H1 (cell line): ENCODE data around the gene AP5Z1. TPM values are rescaled to one million over a fixed set of nuclear protein-coding genes. Genes with fewer than 3 reads are reported as not detected.
A peak's percentile ranks its signal among the peaks of the same experiment; 100 is the strongest.

ENCODE experiments used
- CTCF ChIA-PET: fragments of 300-600 bp; sonication (Branson Sonifier 250); formaldehyde crosslinking; loops from one replicate; lab custom pipeline; 2021; ENCODE audit not compliant: partially characterized antibody; lab: Charles Lee
- POLR2A ChIA-PET: fragments of 300-600 bp; sonication (Branson Sonifier 250); formaldehyde crosslinking; loops from one replicate; lab custom pipeline; 2021; ENCODE audit warnings: inconsistent platforms; ENCODE audit not compliant: partially characterized antibody; lab: Charles Lee
- DNase-seq, 2 experiments: peaks; one replicate each; pipeline versions ENCODE4 v3.0.0 to v3.0.0-alpha.2; 2010 to 2022; ENCODE audit warnings: low spot score in 2 of 2, low read depth in 1 of 2, mixed read lengths in 1 of 2
- FAIRE-seq: peaks from 2 replicates; lab custom pipeline; 2011; peaks lifted over from hg19 to GRCh38; lab: Jason Lieb, UNC
- H2AFZ ChIP-seq: 2 replicates; pipeline ENCODE4 v1.8.1; 2012; ENCODE audit warnings: low read length, inconsistent platforms
- H2AK5ac ChIP-seq: 2 replicates; pipeline ENCODE4 v1.6.1; 2013; ENCODE audit warnings: low read depth, low read length
- H2BK120ac ChIP-seq: replicated peaks from 2 replicates; pipeline ENCODE3; 2013; ENCODE audit warnings: low read depth, low read length, inconsistent platforms
- H2BK12ac ChIP-seq: 2 replicates; pipeline ENCODE4 v1.6.1; 2013; ENCODE audit warnings: low read depth, low read length
- H2BK15ac ChIP-seq: 2 replicates; pipeline ENCODE4 v1.6.1; 2013; ENCODE audit warnings: low read length
- H2BK20ac ChIP-seq: 2 replicates; pipeline ENCODE4 v1.6.1; 2013; ENCODE audit warnings: low read length
- H2BK5ac ChIP-seq: 2 replicates; pipeline ENCODE4 v1.6.1; 2013; ENCODE audit warnings: low read depth, low read length
- H3K14ac ChIP-seq: 2 replicates; pipeline ENCODE4 v1.6.1; 2013; ENCODE audit warnings: inconsistent platforms; ENCODE audit not compliant: insufficient read length
- H3K18ac ChIP-seq: 2 replicates; pipeline ENCODE4 v1.6.1; 2013; ENCODE audit warnings: low read length; ENCODE audit errors: extremely low read depth
- H3K23ac ChIP-seq: 2 replicates; pipeline ENCODE4 v1.6.1; 2013; ENCODE audit warnings: inconsistent platforms; ENCODE audit not compliant: insufficient read length
- H3K23me2 ChIP-seq: 2 replicates; pipeline ENCODE4 v1.6.1; 2013; ENCODE audit warnings: low read depth, low read length
- H3K27ac ChIP-seq: 2 replicates; pipeline ENCODE4 v1.6.1; 2011; ENCODE audit warnings: low read depth, low read length, inconsistent platforms
- H3K27me3 ChIP-seq, 4 experiments: replicated peaks in 1 of 4; 1 replicate in 1 of 4; 2 replicates in 3 of 4; pipeline versions ENCODE4 v1.6.1 to v1.8.1; 2011 to 2013; ENCODE audit warnings: low read length in 3 of 4, mild to moderate bottlenecking in 3 of 4, inconsistent platforms in 2 of 4, mixed read lengths in 2 of 4, moderate library complexity in 1 of 4; ENCODE audit not compliant: control insufficient read depth in 3 of 4, insufficient read depth in 3 of 4; ENCODE audit errors: extremely low read depth in 1 of 4
- H3K36me3 ChIP-seq, 4 experiments: 2 replicates each; pipeline versions ENCODE4 v1.6.1 to v1.8.1; 2011 to 2013; ENCODE audit warnings: mild to moderate bottlenecking in 4 of 4, low read length in 3 of 4, moderate library complexity in 2 of 4, control low read depth in 1 of 4, inconsistent platforms in 1 of 4; ENCODE audit not compliant: insufficient read depth in 4 of 4, control insufficient read depth in 2 of 4
- H3K4ac ChIP-seq: replicated peaks from 2 replicates; pipeline ENCODE3; 2013; ENCODE audit warnings: low read length, low read depth, mixed read lengths, inconsistent platforms; ENCODE audit not compliant: insufficient read length
- H3K4me1 ChIP-seq, 4 experiments: replicated peaks in 1 of 4; 1 replicate in 1 of 4; 2 replicates in 3 of 4; pipeline versions ENCODE4 v1.6.1 to v1.8.1; 2011 to 2013; ENCODE audit warnings: low read length in 3 of 4, inconsistent platforms in 2 of 4, mixed read lengths in 1 of 4; ENCODE audit not compliant: insufficient read depth in 4 of 4, control insufficient read depth in 3 of 4
- H3K4me2 ChIP-seq, 2 experiments: 2 replicates each; pipeline versions ENCODE4 v1.6.1 to v1.8.1; 2011 to 2013; ENCODE audit warnings: low read depth in 2 of 2, low read length in 2 of 2, control low read depth in 1 of 2, inconsistent platforms in 1 of 2, mild to moderate bottlenecking in 1 of 2; ENCODE audit not compliant: insufficient read depth in 1 of 2
- H3K4me3 ChIP-seq, 4 experiments: fragments of 200-600, 300-600 bp in 1 of 4; sonication (generic), shearing (Covaris generic), sonication (Bioruptor Twin) in 1 of 4; 2 replicates each; pipeline versions ENCODE4 v1.5.1 to v1.8.1; 2011 to 2016; ENCODE audit warnings: low read length in 4 of 4, low read depth in 3 of 4, control low read depth in 2 of 4, inconsistent platforms in 2 of 4, mild to moderate bottlenecking in 2 of 4, mixed read lengths in 1 of 4, moderate library complexity in 1 of 4; ENCODE audit not compliant: insufficient read depth in 2 of 4; ENCODE audit errors: extremely low read depth in 1 of 4
- H3K56ac ChIP-seq: replicated peaks from 2 replicates; pipeline ENCODE3; 2013; ENCODE audit warnings: low read depth, mild to moderate bottlenecking, mixed read lengths, low read length, inconsistent platforms; ENCODE audit not compliant: insufficient read length
- H3K79me1 ChIP-seq: 2 replicates; pipeline ENCODE4 v1.6.1; 2013; ENCODE audit warnings: low read depth, low read length, control low read depth
- H3K79me2 ChIP-seq, 2 experiments: 2 replicates each; pipeline versions ENCODE4 v1.6.1 to v1.8.1; 2012 to 2013; ENCODE audit warnings: low read length in 2 of 2, mild to moderate bottlenecking in 2 of 2, inconsistent platforms in 1 of 2; ENCODE audit not compliant: insufficient read depth in 2 of 2, control insufficient read depth in 1 of 2
- H3K9ac ChIP-seq, 4 experiments: replicated peaks in 1 of 4; 1 replicate in 1 of 4; 2 replicates in 3 of 4; pipeline versions ENCODE4 v1.6.1 to v1.8.1; 2011 to 2013; ENCODE audit warnings: low read depth in 3 of 4, low read length in 3 of 4, control low read depth in 2 of 4, mild to moderate bottlenecking in 2 of 4, moderate library complexity in 2 of 4, inconsistent platforms in 1 of 4; ENCODE audit errors: extremely low read depth in 1 of 4
- H3K9me3 ChIP-seq, 2 experiments: 2 replicates each; pipeline versions ENCODE4 v1.6.1 to v1.8.1; 2012 to 2013; ENCODE audit warnings: mild to moderate bottlenecking in 2 of 2, moderate library complexity in 2 of 2, control low read depth in 1 of 2, inconsistent platforms in 1 of 2, low read depth in 1 of 2, low read length in 1 of 2, mixed read lengths in 1 of 2; ENCODE audit not compliant: insufficient read depth in 2 of 2
- H4K20me1 ChIP-seq, 2 experiments: replicated peaks in 1 of 2; 2 replicates each; pipeline versions ENCODE3 to v1.8.1; 2011 to 2013; ENCODE audit warnings: inconsistent platforms in 2 of 2, low read length in 2 of 2, mild to moderate bottlenecking in 1 of 2; ENCODE audit not compliant: insufficient read depth in 2 of 2, control insufficient read depth in 1 of 2
- H4K5ac ChIP-seq: 2 replicates; pipeline ENCODE4 v1.6.1; 2013; ENCODE audit warnings: low read length, low read depth, mixed read lengths, inconsistent platforms; ENCODE audit not compliant: insufficient read length
- H4K8ac ChIP-seq: 2 replicates; pipeline ENCODE4 v1.8.0; 2013; ENCODE audit warnings: mild to moderate bottlenecking, moderate library complexity, low read length, inconsistent platforms; ENCODE audit not compliant: insufficient read depth; ENCODE audit errors: extremely low read depth
- H4K91ac ChIP-seq: replicated peaks from 2 replicates; pipeline ENCODE3; 2013; ENCODE audit warnings: low read length, mixed read lengths, inconsistent platforms; ENCODE audit not compliant: insufficient read length
- BACH1 ChIP-seq: IDR thresholded peaks from 2 replicates; pipeline ENCODE4 v1.6.1; 2012; ENCODE audit warnings: low read length, improper control_type of control experiment
- BRCA1 ChIP-seq: IDR thresholded peaks from 2 replicates; pipeline ENCODE4 v1.6.1; 2012; ENCODE audit warnings: low read depth, low read length, improper control_type of control experiment
- CBX5 ChIP-seq: fragments of 300-800, 300-1000 bp; sonication (generic); IDR thresholded peaks from 2 replicates; pipeline ENCODE4 v1.7.1; 2016; ENCODE audit warnings: antibody characterized with exemption, low read length, low read depth
- EGR1 ChIP-seq: IDR thresholded peaks from 2 replicates; pipeline ENCODE4 v1.6.1; 2011; ENCODE audit warnings: low read depth, low read length, borderline replicate concordance
- GABPA ChIP-seq: IDR thresholded peaks from 2 replicates; pipeline ENCODE4 v1.6.1; 2011; ENCODE audit warnings: mild to moderate bottlenecking, low read length, moderate library complexity, borderline replicate concordance; ENCODE audit not compliant: insufficient read depth
- JUND ChIP-seq: IDR thresholded peaks from 2 replicates; pipeline ENCODE4 v1.6.1; 2011; ENCODE audit warnings: mild to moderate bottlenecking, improper control_type of control experiment, low read length
- PHF8 ChIP-seq: fragments of 200-600 bp; sonication (generic); conservative IDR thresholded peaks from 2 replicates; pipeline ENCODE4 v1.7.1; 2012; ENCODE audit warnings: low read depth, mild to moderate bottlenecking, inconsistent platforms, low read length, moderate library complexity
- RFX5 ChIP-seq: IDR thresholded peaks from 2 replicates; pipeline ENCODE4 v1.6.1; 2011; ENCODE audit warnings: low read depth, low read length, improper control_type of control experiment, borderline replicate concordance
- RNF2 ChIP-seq: fragments of 200-900, 300-1000 bp; sonication (generic); IDR thresholded peaks from 2 replicates; pipeline ENCODE4 v1.7.1; 2016; ENCODE audit warnings: borderline replicate concordance, low read depth, mild to moderate bottlenecking, antibody characterized with exemption, low read length; ENCODE audit not compliant: poor library complexity, severe bottlenecking; ENCODE audit errors: missing control alignments
- RXRA ChIP-seq: IDR thresholded peaks from 2 replicates; pipeline ENCODE4 v1.6.1; 2011; ENCODE audit warnings: low read depth, mild to moderate bottlenecking, low read length, moderate library complexity; ENCODE audit not compliant: insufficient read depth
- TEAD4 ChIP-seq: IDR thresholded peaks from 2 replicates; pipeline ENCODE4 v1.6.1; 2012; ENCODE audit warnings: low read depth, low read length, inconsistent platforms, mixed read lengths
- YY1 ChIP-seq: IDR thresholded peaks from 2 replicates; pipeline ENCODE4 v1.6.1; 2011; ENCODE audit warnings: low read depth, mild to moderate bottlenecking, low read length
- WGBS, 2 experiments: shearing (Covaris generic) in 1 of 2; methylation state at CpG; one replicate each; pipeline versions ENCODE4 v1.1.6 to v1.1.7; 2013 to 2015; ENCODE audit warnings: low lambda C conversion rate in 2 of 2, mixed read lengths in 2 of 2, inconsistent platforms in 1 of 2, low coverage in 1 of 2, missing lambda C conversion rate in 1 of 2; ENCODE audit not compliant: insufficient replicate concordance in 2 of 2, insufficient coverage in 1 of 2, insufficient read length in 1 of 2; ENCODE audit errors: extremely low coverage in 1 of 2, missing lambda C conversion rate in 1 of 2; 5-methylcytosine and 5-hydroxymethylcytosine counted together
- polyA plus RNA-seq, 7 experiments: library from polyadenylated mRNA; depleted of rRNA in 3 of 7; stranded (reverse) in 5 of 7; unstranded in 2 of 7; fragments of >200 nt in 5 of 7; fragments of 200-250 nt in 2 of 7; gene quantifications; 1 replicate in 5 of 7; 2 replicates in 1 of 7; 4 replicates in 1 of 7; pipeline versions ENCODE4 v1.2.1 to v1.2.3, GENCODE V29; 2011 to 2013; ENCODE audit warnings: missing spikeins in 2 of 7, mixed read lengths in 2 of 7
- total RNA-seq: library from RNA; stranded (reverse); fragmentation: NEBNext Ultra II Directional; extraction: Animal tissue kit (Norgen Biotek cat#: 25700); gene quantifications from 2 replicates; pipeline ENCODE4 v1.2.1, GENCODE V29; 2021

Gene AP5Z1
- total and polyA plus RNA-seq, 2 of the 8 experiments (the other 6 are each of a cell fraction or from before 2014, with no cell fraction given) = 24.0 to 24.7 TPM

DNA sequence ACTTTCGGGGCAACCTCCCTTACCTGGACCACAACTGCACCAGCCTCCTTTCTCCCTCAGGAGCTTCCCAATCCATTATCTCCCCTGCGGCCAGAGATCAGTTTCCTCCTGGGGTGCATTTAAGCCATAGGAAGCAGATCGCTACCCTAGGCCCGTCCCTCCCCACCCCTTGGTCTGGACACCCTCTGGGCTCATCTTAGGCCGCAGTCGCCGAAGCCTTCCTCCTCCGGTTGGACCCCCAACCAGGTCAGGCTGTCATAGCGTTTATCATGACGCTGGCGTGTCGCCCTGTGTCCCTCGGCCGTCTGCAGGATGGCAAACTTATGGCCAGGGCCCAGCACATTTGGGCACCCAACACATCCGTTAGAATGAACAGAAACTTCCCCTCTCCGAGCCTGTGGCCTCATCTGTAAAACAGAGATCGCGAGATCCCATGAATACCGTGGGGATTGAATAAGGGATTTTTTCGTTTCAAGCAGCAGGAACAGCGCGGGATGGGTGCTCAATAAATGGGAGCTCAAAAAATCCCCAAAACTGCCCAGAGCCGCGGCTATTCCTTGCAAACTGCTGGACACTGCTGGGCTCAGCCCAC lies 669 bp upstream of the AP5Z1 start:
- Histone ChIP-seq H3K14ac (no peak overlapping the region), H4K91ac (peak overlapping the region; percentile 54), H2AFZ (peak overlapping the region; percentile 89; the same call in 1 of the 2 replicates), H3K18ac (peak overlapping the region; percentile 60; the same call in 1 of the 2 replicates), H2BK12ac (peak overlapping the region; percentile 68; the same call in 1 of the 2 replicates), H2BK20ac (no peak overlapping the region), H2BK5ac (peak overlapping the region; percentile 63; the same call in 1 of the 2 replicates), H3K4me2 (peak overlapping the region; percentile 98 to 100), H2AK5ac (0 out of 2 replicates have a peak overlapping the region, but pooled peaks have one; percentile 82), H3K79me1 (peaks cover 2% of the 10 kb centered on the region), H4K5ac (peak overlapping the region; percentile 61), H3K36me3 (0 out of 8 replicates have a peak, but pooled peaks cover 0 to 3% (median 0%) of the 10 kb centered on the region in 4 experiments), H2BK120ac (no peak overlapping the region), H3K4me1 (peaks cover 0 to 5% (median 4%) of the 10 kb centered on the region in 4 experiments; a peak in 3 of 7 replicates), H3K27ac (peak overlapping the region; percentile 50; the same call in 1 of the 2 replicates), H2BK15ac (no peak overlapping the region), H3K4me3 (peak overlapping the region; percentile 82 to 99 (median 98)), H4K20me1 (no peaks in the 10 kb centered on the region), H4K8ac (peak overlapping the region; percentile 96; the same call in 1 of the 2 replicates), H3K23ac (no peak overlapping the region), H3K9me3 (no peaks in the 10 kb centered on the region), H3K79me2 (peaks cover 0 to 24% of the 10 kb centered on the region in 2 experiments; a peak in 2 of 4 replicates), H3K9ac (peak overlapping the region; percentile 41 to 89 (median 72)), H3K23me2 (peaks cover 7% of the 10 kb centered on the region; the same call in 1 of the 2 replicates), H3K4ac (peak overlapping the region; percentile 49), H3K56ac (peak overlapping the region; percentile 24), H3K27me3 (0 out of 7 replicates have a peak, but pooled peaks cover 0 to 2% (median 0%) of the 10 kb centered on the region in 4 experiments)
- FAIRE-seq = no peak
- no peak for DNase-seq
- POLR2A ChIA-PET = interaction anchor here (0.7 to 2.6 kb wide), 13 partner anchors 10 to 820 kb away, joined by 3 to 10 read pairs (median 4); no protein-coding TSS in a partner anchor
- 61% methylated on average over 22 of the region's 24 CpGs; no CpG with 5 or more reads in 1 of the 2 experiments for WGBS, 2 experiments
- CTCF ChIA-PET = interaction anchor here (1.0 to 3.0 kb wide), 4 partner anchors 9 to 23 kb away, joined by 5 to 10 read pairs (median 8); no protein-coding TSS in a partner anchor
- TF ChIP-seq RXRA (no peak), BRCA1 (no peak), BACH1 (no peak), RNF2 (no peak), TEAD4 (no peak), CBX5 (no peak), GABPA (no peak), RFX5 (no peak), PHF8 (no peak), JUND (no peak), YY1 (no peak), EGR1 (no peak)
